ENCODE measurements around the gene ALK. TPM values are rescaled to one million over a fixed set of nuclear protein-coding genes. Genes with fewer than 3 reads are reported as not detected.

Gene ALK
- polyA plus RNA-seq, 1 experiment = not detected

GRCh38 chr2:29578084-29578598 is 343.2 kb downstream of the ALK start:
- CTCF ChIA-PET = no interaction called here
- no peak for DNase-seq (ENCODE audit: low read depth, low spot score)
- Histone ChIP-seq H3K9me3 (ENCODE audit: control insufficient read depth, insufficient read depth, low read length) (no peaks in the 10 kb centered on the region), H3K4me3 (ENCODE audit: low read depth, low read length) (no peak overlapping the region), H3K27me3 (ENCODE audit: control insufficient read depth, insufficient read depth, low read length) (peaks cover 9% of the 10 kb centered on the region), H3K27ac (ENCODE audit: low read depth, low read length) (no peak overlapping the region)
- POLR2A ChIA-PET = no interaction called here
- no peak for TF ChIP-seq CTCF (IDR thresholded peaks at IDR 0.05; ENCODE audit: low read depth, low read length)

DNA sequence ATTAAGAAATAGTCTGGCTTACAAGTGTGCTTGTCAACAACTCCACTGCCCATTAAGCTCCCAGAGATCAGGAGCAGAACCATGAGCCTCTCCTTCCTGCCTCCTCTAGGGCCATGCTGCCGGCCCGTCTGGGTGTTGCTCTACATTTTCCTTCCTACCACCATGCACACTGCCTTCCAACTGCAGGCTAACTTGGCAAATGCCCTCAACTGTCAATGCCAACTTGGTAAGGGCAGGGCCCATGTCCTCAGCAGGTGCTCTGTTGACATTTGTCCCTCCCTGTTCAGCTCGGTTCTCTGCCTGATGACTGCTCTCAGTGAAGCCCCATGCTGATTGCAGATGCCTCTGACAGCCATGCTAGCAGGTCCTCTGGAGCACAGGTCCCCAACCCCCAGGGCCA is 345.2 kb downstream of the ALK start:
- peaks cover 9% of the 10 kb centered on the region for H3K27me3 ChIP-seq (ENCODE audit: control insufficient read depth, insufficient read depth, low read length)
- ChIA-PET POLR2A (no interaction called here), CTCF (interaction anchor here (0.6 kb wide), 1 partner anchor 266 kb away, joined by 7 read pairs; no protein-coding TSS in a partner anchor)
- no peak for TF ChIP-seq CTCF (IDR thresholded peaks at IDR 0.05; ENCODE audit: low read depth, low read length)
- no peak overlapping the region for H3K4me3 ChIP-seq (ENCODE audit: low read depth, low read length)
- no peaks in the 10 kb centered on the region for H3K9me3 ChIP-seq (ENCODE audit: control insufficient read depth, insufficient read depth, low read length)
- H3K27ac ChIP-seq (ENCODE audit: low read depth, low read length) = no peak overlapping the region
- no peak for DNase-seq (ENCODE audit: low read depth, low spot score)

GRCh38 chr2:29575370-29575890 is 346.0 kb downstream of the ALK start:
- POLR2A ChIA-PET = no interaction called here
- Histone ChIP-seq H3K27ac (ENCODE audit: low read depth, low read length) (no peak overlapping the region), H3K9me3 (ENCODE audit: control insufficient read depth, insufficient read depth, low read length) (no peaks in the 10 kb centered on the region), H3K4me3 (ENCODE audit: low read depth, low read length) (no peak overlapping the region), H3K27me3 (ENCODE audit: control insufficient read depth, insufficient read depth, low read length) (peaks cover 9% of the 10 kb centered on the region)
- no peak for DNase-seq (ENCODE audit: low read depth, low spot score)
- CTCF ChIA-PET = no interaction called here
- no peak for TF ChIP-seq CTCF (IDR thresholded peaks at IDR 0.05; ENCODE audit: low read depth, low read length)

GRCh38 chr2:29573612-29574011 is 347.8 kb downstream of the ALK start:
- no peak for TF ChIP-seq CTCF (IDR thresholded peaks at IDR 0.05; ENCODE audit: low read depth, low read length)
- ChIA-PET POLR2A (no interaction called here), CTCF (no interaction called here)
- H3K9me3 ChIP-seq (ENCODE audit: control insufficient read depth, insufficient read depth, low read length) = no peaks in the 10 kb centered on the region
- H3K27me3 ChIP-seq (ENCODE audit: control insufficient read depth, insufficient read depth, low read length) = peaks cover 13% of the 10 kb centered on the region
- no peak overlapping the region for H3K27ac ChIP-seq (ENCODE audit: low read depth, low read length)
- DNase-seq (ENCODE audit: low read depth, low spot score) = no peak
- H3K4me3 ChIP-seq (ENCODE audit: low read depth, low read length) = no peak overlapping the region

GRCh38 chr2:29573147-29573546 is 348.2 kb downstream of the ALK start:
- no peak for DNase-seq (ENCODE audit: low read depth, low spot score)
- CTCF ChIA-PET = no interaction called here
- Histone ChIP-seq H3K27ac (ENCODE audit: low read depth, low read length) (no peak overlapping the region), H3K4me3 (ENCODE audit: low read depth, low read length) (no peak overlapping the region), H3K27me3 (ENCODE audit: control insufficient read depth, insufficient read depth, low read length) (peaks cover 17% of the 10 kb centered on the region), H3K9me3 (ENCODE audit: control insufficient read depth, insufficient read depth, low read length) (no peaks in the 10 kb centered on the region)
- POLR2A ChIA-PET = no interaction called here
- no peak for TF ChIP-seq CTCF (IDR thresholded peaks at IDR 0.05; ENCODE audit: low read depth, low read length)
